HG03432 (cell line): Measurements from ENCODE around the gene ASCC3.

Source experiments
- ATAC-seq: cut with Tn5 transposase; IDR thresholded peaks from one replicate; pipeline ENCODE4 v1.9.1; 2021; ENCODE audit warnings: mild to moderate bottlenecking, moderate library complexity; ENCODE audit not compliant: unreplicated experiment

ASCC3 gene

DNA sequence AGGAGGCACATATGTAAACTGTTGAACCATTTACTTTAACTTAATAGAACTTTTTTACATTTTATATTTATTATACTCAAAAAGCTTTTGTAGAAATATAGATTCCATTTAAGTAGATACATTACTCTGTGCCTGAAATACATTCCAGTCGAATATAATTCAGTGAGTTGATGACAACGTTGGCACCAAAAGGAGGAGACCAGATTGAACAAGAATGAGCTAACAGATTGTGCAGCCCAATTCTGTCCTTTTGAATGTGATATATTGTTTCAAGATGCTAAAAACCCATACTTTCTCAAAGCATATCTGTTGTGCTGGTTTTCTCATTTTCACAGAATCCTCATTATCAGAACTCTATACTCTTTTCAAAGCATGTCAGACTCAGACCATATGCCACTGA lies 269.0 kb downstream of the ASCC3 start:
- ATAC-seq, result no peak

DNA sequence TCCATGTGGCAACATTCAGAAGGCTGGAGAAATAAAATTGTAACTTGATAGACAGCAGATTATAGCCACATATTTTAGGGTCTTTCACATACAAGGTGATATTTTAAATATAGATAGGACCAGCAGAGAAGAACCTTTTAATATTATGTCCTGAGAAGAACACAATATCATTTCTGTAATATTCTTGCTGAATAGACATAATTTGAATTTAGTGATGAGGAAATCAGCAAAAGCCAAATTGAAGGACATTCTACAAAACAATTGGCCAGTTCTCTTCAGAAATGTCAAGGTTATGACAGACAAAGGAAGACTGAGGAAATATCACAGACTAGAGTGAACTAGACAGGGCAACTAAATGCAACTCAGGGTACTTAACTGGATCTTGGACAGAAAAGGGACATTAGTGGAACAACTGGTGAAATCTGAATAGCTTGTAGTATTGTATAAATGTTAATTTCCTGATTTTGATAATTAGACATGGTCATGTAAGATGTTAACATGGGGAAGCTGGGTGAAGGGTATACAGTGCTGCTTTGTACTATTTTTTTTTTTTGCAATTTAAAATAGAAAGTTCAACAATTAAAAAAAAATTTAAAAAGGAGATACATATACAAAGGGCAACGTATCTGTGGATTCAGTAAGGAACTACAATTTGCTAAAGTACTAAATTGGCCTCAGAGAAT lies 281.9 kb downstream of the ASCC3 start:
- ATAC-seq, result no peak

DNA sequence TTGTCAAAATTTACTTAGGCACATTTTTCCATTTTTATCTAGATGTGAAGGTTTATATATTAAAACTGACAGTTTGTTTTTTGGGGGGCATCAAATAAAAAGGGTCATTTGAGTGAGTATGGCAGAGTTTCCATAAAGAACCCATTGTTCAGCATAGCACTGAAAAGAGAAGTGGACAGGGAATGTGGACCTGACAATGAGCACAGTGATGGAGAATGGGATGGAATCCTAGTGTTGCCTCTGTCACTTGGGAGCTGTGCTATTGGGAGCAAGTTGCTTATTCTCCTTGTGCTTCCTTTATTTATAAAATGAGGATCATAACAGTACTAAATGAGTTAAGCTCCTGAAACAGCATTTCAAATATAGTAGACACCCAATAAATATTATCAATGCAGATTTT lies 285.7 kb downstream of the ASCC3 start:
- no peak for ATAC-seq

DNA sequence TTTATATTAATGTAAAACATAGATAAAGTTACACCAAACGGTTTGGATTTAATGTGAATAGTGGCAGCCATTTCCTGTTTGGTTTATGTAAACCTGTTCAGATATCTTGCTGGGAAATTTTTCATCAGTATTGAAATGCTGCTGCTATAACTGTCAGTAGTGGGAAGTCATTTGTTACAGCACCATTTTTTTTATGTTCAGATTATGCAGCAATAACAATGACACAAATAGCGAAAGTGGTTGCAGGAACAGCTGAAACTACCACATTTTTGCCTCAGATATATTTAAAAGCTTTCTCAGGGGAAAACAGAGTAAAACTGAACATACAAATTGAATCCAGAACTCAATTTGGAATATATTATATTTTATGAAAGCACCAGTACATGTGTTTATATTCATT lies 287.6 kb downstream of the ASCC3 start:
- peak; percentile 66 for ATAC-seq

DNA sequence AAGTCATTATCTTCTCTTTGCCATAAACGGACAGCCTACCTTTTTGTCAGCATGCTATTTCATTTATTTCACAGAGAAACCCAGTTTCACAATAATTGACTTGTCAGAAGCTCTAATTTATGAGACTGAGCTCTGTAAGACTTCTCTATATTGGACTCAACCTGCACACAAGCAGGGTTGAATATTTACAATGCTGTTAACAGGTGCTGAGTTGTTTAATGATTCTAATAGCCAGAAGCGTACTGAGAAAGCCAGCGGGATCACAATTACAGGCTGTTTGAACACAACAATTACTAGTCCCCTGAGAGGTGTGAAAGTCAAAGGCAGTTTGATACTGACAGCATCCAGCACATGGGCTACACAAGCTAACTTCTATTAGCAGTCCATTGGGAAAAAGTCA lies 288.2 kb downstream of the ASCC3 start:
- no peak for ATAC-seq

DNA sequence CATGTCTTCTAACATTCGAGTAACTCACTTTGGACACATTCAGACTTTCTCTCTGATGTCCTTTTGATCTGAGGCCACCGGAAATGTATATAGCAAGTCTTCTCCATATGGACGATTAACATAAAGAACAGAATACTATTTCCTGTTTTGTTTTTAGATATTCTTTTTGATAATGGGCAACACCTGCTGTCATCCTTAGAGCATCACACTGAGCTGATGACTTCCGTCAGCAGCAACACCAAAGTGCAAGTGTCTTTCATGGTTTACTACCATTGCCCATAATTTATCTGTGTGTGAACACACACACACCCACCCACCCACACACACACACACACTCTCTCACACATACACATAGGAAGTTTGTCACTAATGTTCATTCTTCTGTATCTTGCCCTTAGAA lies 303.7 kb downstream of the ASCC3 start:
- no peak for ATAC-seq

DNA sequence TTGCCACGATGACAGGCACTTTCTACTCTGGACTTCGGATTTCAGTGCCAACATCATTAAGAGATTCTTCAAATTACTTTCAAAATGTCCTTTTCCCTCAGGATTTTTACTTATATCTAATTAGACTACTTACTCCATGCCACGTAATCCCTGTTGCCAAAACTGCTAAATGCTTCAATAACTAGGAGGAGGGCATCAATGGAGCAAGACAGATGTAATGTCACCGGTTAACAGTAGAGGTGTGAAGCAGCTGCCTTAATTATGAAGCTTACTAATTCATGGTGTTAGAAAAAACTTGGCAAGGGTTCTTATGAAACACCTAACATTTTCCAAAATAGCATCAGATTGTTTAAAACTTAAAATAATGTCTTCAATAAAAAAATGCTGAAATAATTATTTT lies 305.2 kb downstream of the ASCC3 start:
- ATAC-seq, result no peak

DNA sequence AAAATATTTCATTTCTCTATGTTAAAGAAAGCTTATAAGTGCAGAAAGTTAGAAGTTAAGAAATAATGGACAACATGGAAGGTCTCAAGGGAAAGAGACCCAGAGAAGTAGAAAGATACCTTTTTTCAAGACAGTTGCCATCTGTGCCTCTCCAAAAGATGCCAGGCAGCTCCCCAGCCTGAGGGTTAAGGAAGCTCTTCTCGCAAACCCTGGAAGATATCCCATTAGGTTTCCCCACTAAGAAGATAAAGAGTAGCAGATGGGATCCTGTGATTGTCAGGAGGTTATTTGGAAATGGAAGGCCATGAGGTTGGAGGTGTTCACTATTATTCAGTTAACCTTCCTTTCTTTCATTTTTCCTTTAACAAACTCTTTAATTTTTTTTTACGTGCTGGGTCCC lies 306.3 kb downstream of the ASCC3 start:
- ATAC-seq, result no peak

DNA sequence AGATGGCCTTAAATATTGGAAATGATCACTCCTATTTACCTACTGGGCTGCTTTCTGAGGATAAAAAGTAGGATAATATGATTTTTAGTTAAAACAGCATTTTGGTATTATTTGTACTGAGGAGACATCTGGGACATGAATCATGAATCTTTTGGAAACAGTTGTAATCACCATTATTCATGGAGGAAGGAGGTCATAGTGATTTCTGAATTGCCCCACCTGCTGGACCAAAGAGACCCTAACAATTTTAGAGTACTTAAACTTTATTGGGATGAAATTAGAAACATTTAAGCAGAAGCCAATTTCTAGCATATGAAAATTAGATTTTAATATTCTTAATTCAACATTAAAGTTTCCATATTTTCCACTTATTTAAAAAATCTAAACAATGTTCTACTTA lies 308.0 kb downstream of the ASCC3 start:
- no peak for ATAC-seq

DNA sequence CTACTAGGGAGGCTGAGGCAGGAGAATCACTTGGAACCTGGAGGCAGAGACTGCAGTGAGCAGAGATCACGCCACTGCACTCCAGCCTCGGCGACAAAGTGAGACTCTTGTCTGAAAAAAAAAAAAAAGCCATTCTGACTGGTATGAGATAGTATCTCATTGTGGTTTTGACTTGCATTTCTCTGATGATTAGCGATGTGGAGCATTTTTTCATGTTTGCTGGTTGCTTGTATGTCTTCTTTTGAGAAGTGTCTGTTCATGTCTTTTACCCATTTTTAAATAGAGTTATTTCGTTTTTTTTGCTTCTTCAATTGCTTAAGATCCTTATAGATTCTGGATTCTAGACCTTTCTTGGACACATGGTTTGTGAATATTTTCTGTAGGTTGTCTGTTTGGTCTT lies 312.9 kb downstream of the ASCC3 start:
- no peak for ATAC-seq

DNA sequence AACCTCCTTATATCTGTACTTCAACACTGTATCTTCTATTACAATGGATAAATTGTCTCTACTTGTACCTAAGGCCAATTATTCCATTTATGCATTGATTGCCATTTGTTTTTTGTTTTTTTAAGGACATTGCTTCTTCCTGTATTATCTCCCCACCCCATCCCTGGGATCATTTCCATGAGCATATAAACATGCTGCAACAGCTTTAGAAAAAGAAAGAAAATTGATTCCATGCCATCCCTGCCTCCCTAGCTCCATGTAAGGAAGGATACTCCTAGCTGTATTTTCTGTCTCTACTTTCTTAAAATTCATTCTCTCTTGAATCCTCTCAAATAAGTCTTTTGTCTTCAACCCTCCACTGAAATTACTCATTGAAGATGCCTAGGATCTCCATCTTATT lies 314.6 kb downstream of the ASCC3 start:
- no peak for ATAC-seq

DNA sequence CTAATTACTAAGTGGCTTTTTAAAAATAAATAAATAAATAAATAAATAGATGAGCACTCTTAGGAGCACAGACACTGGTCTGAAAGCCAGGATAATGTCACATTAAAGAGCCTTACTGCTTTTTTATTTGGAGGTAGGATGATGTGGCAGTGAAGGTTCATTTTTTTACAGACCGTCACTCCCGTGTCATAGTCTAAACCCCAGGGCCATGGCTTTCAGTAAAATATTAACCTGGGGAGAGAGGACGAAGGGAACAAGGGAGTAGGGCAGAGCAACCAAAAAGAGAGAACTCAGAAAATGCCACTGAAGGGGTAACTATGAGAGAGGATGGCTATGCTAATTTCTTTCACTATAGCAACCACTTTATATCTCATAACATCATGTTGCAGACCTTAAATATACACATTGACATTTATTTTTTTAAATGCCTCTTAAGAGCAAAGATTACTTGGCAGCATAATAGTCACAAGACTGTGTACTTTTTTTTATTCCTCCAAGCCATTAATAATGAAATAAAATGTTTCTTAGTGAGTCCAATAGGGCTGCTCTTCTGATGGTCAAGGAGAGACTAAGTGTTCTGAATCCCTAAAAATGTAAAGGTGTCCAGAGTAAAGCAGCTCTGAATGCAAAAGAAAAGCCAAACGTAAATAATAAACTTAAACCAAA lies 315.6 kb downstream of the ASCC3 start:
- ATAC-seq, result no peak

DNA sequence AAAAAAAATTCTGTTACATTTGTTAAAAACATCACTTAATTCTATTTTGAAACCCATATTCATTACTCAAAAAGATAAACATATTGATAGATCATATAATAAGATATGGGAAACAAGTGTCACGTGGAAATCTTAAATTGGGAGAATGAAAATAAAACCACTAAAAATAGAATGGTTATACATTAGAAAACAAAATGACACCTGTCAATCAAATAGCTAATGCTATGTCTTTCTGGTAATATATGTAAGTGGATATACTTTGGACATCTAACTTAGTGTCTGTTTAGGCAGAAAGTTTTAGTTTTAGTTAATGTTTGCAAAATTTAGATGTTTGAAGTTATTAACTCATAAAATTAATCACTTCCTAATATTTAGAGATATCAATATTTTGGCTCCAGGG lies 321.3 kb downstream of the ASCC3 start:
- no peak for ATAC-seq

DNA sequence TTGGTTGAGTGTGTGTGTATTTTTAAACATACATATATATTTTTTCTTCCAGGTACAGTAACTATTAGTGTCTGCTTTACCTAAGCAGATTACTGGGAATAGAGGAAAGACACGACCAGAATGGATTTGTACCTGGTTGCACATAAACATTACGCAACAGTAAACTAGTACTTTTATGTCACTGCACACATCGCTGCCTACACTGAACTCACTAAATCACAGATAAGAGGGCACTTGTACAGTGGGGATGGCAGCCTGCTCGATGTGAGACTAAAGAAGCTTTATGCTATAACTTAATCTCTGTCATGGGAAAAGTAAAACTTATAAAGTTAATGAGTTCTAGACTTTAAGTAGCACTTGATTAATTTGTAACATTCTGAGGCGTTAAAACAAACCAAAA lies 326.9 kb downstream of the ASCC3 start:
- ATAC-seq, result no peak

DNA sequence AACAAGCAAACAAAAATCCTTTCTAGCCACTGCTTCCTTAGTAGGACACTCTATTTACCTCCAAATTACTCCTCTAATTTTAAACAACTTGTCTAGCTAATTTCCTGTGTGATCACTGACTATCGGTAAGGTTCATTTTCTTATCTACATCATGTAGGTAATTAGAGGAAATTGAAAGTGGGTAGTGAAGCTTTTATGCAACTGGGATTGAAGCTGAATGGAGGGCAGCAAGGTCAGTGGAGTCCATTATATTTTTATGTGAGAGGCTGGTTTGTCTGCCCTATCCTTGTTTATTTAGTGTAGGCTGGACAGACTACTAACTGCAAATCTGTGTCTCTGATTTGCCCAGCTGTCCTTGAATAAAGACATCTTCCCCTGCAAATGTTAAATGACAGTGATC lies 327.9 kb downstream of the ASCC3 start:
- no peak for ATAC-seq

DNA sequence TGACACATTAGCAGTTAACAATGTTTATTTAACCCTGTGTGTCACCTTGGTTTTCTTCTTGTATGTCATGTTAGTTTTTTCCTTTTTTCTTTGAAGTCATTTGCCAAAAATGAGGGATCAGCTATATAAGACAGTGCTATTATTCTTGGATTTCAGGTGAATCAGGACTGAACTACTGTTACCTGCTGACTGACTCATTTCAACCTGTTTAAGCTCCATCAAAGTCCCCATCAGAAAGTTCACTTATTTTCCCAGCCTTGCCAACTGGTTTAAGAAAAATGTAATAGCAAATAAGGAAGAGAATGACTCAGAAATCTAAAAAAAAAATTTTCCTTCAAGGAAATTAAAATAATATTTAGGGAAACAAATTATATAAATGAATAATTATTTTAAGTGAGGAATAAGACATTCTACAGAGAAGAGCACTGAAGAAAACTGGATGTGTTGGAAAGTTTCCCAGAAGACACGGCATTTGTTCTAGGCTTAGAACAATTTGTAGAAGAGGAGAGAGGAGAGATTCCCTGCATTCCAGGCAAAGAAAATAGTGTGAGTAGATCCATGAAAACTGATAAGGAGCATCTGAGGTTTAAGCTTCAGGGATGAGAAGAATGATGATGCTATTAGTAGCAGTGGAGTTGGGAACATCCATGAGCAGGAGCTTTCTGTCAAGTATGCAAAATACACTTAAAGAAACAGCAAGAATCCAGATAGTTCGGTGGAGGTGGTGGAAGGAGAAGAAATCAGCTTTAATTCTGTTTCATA lies 331.5 kb downstream of the ASCC3 start:
- ATAC-seq, result no peak

DNA sequence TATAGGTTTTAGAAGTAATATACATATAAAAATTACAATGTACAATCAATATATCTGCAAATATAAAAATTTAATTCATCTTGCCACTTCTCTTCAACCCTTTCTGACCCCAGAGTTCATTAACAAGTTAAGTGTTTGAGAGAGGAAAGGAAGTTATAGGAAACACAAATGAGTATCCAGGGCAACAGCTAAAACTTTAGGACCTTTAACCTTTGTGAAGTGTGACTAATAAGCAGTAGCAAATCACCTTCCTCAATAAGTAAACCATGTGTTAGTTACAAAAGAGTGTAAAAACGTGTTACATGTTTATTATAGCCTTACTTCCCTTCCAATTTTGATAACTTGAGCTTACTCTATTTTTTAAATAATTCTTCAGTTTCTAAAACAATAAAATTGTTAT lies 343.0 kb downstream of the ASCC3 start:
- ATAC-seq, result no peak

DNA sequence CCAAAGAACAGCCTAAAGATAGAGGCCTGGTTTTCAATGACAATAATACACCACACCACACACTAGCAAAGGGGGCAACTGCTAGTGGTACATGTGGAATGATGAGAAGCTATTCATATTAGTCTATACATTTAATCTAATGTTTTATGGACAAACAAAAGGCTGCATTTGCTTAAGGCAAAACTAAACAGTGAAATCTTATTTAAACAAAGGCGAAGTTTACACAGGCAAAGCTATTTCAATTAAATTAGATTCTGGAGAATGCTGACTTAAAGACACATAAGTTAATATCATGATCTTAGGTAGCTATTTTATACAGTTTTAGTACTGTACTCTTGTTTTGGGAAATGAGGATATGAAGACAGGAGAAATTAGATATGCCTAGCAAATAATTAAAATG lies 362.5 kb downstream of the ASCC3 start:
- no peak for ATAC-seq

DNA sequence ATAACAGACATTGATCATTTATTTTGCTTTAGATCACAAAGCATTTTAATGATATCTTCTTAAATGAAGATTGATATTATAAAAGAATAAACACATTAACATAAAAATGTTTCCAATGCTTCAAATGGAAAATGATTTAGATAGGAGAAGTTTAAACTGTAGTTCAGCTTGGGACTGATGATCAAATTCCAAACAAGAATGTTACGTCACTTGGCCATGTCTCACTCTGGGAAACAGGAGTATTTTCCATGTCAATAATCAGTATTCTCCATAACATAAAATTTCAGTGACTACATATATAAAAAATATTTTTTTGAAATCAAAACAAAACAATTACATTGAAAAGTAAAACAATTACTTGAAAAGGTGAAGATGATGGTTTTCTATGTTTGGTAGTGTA lies 363.5 kb downstream of the ASCC3 start:
- ATAC-seq, result no peak

DNA sequence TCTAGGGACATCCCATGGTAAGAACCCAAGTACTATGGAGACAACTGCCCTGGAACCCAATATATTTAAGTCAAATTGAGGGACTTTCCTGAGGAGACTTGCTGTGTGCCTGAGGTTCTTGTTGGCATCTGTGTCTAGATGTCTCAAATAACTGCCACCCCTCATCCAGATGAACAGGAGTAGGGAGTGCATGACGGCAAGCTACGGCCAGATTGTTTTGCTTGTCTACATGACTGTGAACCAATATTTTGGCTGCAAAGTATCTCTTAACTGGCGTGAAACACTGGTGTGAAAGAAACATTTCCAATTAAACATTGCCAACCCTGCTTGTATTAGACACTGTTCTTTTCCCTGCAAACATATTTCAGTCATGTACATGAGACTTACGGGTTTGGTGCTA lies 364.0 kb downstream of the ASCC3 start:
- no peak for ATAC-seq

DNA sequence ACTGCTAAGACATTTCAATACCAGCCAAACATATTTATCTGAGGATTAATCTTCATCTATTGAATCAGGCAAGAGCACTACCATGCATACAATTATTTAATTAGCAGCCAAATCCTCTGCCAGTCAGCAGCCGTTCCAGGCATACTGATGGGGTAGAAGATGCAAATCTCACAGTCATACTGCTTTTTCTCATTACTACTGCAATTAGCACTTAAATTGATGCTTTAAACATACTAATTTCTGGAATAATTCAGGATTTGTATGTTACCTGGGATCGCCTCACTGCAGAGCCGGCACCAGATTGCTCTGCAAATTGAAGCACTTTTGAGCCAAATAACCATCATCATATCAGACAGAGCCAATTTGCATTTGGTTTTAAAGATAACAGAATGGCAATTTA lies 366.5 kb downstream of the ASCC3 start:
- no peak for ATAC-seq

DNA sequence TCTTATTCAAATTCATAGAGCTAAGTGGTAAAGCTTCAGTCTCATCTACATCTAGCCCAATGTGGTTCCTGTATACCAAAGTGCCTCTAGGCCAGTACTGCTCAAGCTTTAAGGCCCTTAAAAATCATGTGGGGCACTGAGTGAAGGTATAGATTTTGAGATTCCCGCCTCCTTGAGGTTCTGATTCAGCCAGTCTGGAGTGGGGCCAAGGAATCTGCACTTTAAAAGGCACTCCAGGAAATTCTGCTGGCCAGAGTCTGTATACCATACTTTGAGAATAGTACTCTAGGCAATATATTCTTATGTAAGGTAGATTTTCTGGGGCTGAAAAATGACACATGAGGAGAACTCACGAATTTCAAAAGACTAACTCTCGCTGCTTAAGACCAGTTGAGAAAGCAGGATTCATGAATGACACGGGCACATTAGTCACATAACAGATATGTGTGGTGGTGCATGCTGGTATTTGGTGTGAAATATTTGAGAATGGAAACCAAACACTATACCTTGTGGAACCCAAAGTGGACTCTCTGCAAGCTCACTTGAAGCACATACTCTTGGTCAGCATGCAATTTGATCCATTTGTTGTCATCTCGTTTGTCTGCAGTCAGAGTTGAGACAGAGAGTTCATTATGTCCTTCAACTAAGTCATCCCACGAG lies 368.8 kb downstream of the ASCC3 start:
- ATAC-seq, result no peak
